IMR-90 (cell line): Measurements from ENCODE around the gene RADIL. TPM values are rescaled to one million over a fixed set of nuclear protein-coding genes. Genes with fewer than 3 reads are reported as not detected.
A peak's percentile ranks its signal among the peaks of the same experiment; 100 is the strongest.

ENCODE experiments used
- ATAC-seq: fragments of 200-7000 bp; cut with Tn5 transposase; 2 replicates; pipeline ENCODE4 v1.9.1; 2020; ENCODE audit warnings: low read depth, mild to moderate bottlenecking, moderate library complexity
- BruUV-seq: library from RNA; stranded (reverse); fragments of 400-500 nt; replicated peaks from 2 replicates; lab custom pipeline; 2021; lab: Mats Ljungman, UMichigan
- CTCF ChIA-PET: fragments of 300-600 bp; formaldehyde crosslinking; extraction: SDS; loops from one replicate; lab custom pipeline; 2021; ENCODE audit warnings: antibody characterized with exemption; lab: Yijun Ruan, JAX
- POLR2A ChIA-PET: fragments of 300-600 bp; sonication (Branson Sonifier 250); formaldehyde crosslinking; loops from one replicate; lab custom pipeline; 2022; ENCODE audit warnings: antibody characterized with exemption; ENCODE audit not compliant: unreplicated experiment; lab: Charles Lee
- DNase-seq: peaks from one replicate; pipeline ENCODE4 v3.0.0; 2013
- H2AFZ ChIP-seq: replicated peaks from 2 replicates; pipeline ENCODE3; 2013; ENCODE audit warnings: low read length, mild to moderate bottlenecking; ENCODE audit not compliant: poor library complexity
- H2AK5ac ChIP-seq: 2 replicates; pipeline ENCODE4 v1.6.1; 2013; ENCODE audit warnings: low read depth, low read length, inconsistent platforms
- H2AK9ac ChIP-seq: replicated peaks from 2 replicates; pipeline ENCODE3; 2013; ENCODE audit warnings: mild to moderate bottlenecking, low read depth, low read length, moderate library complexity; ENCODE audit not compliant: poor library complexity
- H2BK120ac ChIP-seq: 2 replicates; pipeline ENCODE4 v1.6.1; 2013; ENCODE audit warnings: low read depth, low read length, inconsistent platforms
- H2BK15ac ChIP-seq: 3 replicates; pipeline ENCODE4 v1.6.1; 2013; ENCODE audit warnings: low read depth, low read length, inconsistent platforms
- H2BK20ac ChIP-seq: 2 replicates; pipeline ENCODE4 v1.6.1; 2013; ENCODE audit warnings: low read depth, mild to moderate bottlenecking, inconsistent platforms, low read length, moderate library complexity
- H2BK5ac ChIP-seq: 2 replicates; pipeline ENCODE4 v1.6.1; 2013; ENCODE audit warnings: mild to moderate bottlenecking, low read depth, low read length, inconsistent platforms; ENCODE audit not compliant: poor library complexity, severe bottlenecking
- H3K14ac ChIP-seq: replicated peaks from 2 replicates; pipeline ENCODE4 v1.6.1; 2013; ENCODE audit warnings: low read depth, low read length, inconsistent platforms
- H3K18ac ChIP-seq: 2 replicates; pipeline ENCODE4 v1.6.1; 2013; ENCODE audit warnings: low read depth, low read length, control low read depth
- H3K23ac ChIP-seq: 2 replicates; pipeline ENCODE4 v1.6.1; 2013; ENCODE audit warnings: low read depth, low read length, inconsistent platforms
- H3K27ac ChIP-seq: 2 replicates; pipeline ENCODE4 v1.5.1; 2013; ENCODE audit warnings: mild to moderate bottlenecking, control low read depth, low read length; ENCODE audit not compliant: insufficient read depth
- H3K27me3 ChIP-seq: 2 replicates; pipeline ENCODE4 v1.6.1; 2013; ENCODE audit warnings: low read length; ENCODE audit not compliant: control insufficient read depth, insufficient read depth
- H3K36me3 ChIP-seq: 2 replicates; pipeline ENCODE4 v1.6.1; 2013; ENCODE audit warnings: low read length, mixed read lengths; ENCODE audit not compliant: control insufficient read depth, insufficient read depth
- H3K4ac ChIP-seq: 2 replicates; pipeline ENCODE4 v1.6.1; 2013; ENCODE audit warnings: low read depth, low read length, inconsistent platforms
- H3K4me1 ChIP-seq: 2 replicates; pipeline ENCODE4 v1.6.1; 2013; ENCODE audit warnings: low read length, mixed read lengths; ENCODE audit not compliant: control insufficient read depth, insufficient read depth
- H3K4me2 ChIP-seq: 2 replicates; pipeline ENCODE4 v1.6.1; 2013; ENCODE audit warnings: low read depth, mild to moderate bottlenecking, control low read depth, low read length, moderate library complexity
- H3K4me3 ChIP-seq: 2 replicates; pipeline ENCODE4 v1.5.1; 2013; ENCODE audit warnings: low read depth, mild to moderate bottlenecking, control low read depth, low read length, moderate library complexity; ENCODE audit not compliant: insufficient read depth
- H3K56ac ChIP-seq: 2 replicates; pipeline ENCODE4 v1.6.1; 2013; ENCODE audit warnings: low read length, inconsistent platforms; ENCODE audit not compliant: insufficient read depth; ENCODE audit errors: extremely low read depth
- H3K79me1 ChIP-seq, 2 experiments: 2 replicates each; pipeline ENCODE4 v1.6.1; 2013; ENCODE audit warnings: low read length in 2 of 2, inconsistent platforms in 1 of 2, low read depth in 1 of 2
- H3K9ac ChIP-seq: 2 replicates; pipeline ENCODE4 v1.6.1; 2013; ENCODE audit warnings: low read depth, low read length, control low read depth
- H3K9me1 ChIP-seq: 2 replicates; pipeline ENCODE4 v1.6.1; 2013; ENCODE audit warnings: low read length, inconsistent platforms; ENCODE audit not compliant: insufficient read depth
- H3K9me3 ChIP-seq: 2 replicates; pipeline ENCODE4 v1.6.1; 2013; ENCODE audit warnings: low read length; ENCODE audit not compliant: control insufficient read depth, insufficient read depth
- H4K20me1 ChIP-seq: 2 replicates; pipeline ENCODE4 v1.6.1; 2013; ENCODE audit warnings: low read length, inconsistent platforms; ENCODE audit not compliant: insufficient read depth
- H4K5ac ChIP-seq: 2 replicates; pipeline ENCODE4 v1.6.1; 2013; ENCODE audit warnings: mild to moderate bottlenecking, low read depth, low read length, control low read depth
- H4K8ac ChIP-seq, 2 experiments: 2 replicates each; pipeline ENCODE4 v1.6.1; 2013; ENCODE audit warnings: low read depth in 2 of 2, low read length in 2 of 2, control low read depth in 1 of 2, inconsistent platforms in 1 of 2
- H4K91ac ChIP-seq: 2 replicates; pipeline ENCODE4 v1.6.1; 2013; ENCODE audit warnings: low read depth, low read length, inconsistent platforms; ENCODE audit not compliant: insufficient read depth
- MAFK ChIP-seq: IDR thresholded peaks from 2 replicates; pipeline ENCODE4 v1.6.1; 2012; ENCODE audit warnings: low read depth, low read length, improper control_type of control experiment
- WGBS, 2 experiments: methylation state at CpG; one replicate each; pipeline versions ENCODE4 v1.1.5 to v1.1.7; 2013; ENCODE audit warnings: missing lambda C conversion rate in 2 of 2; ENCODE audit not compliant: insufficient read length in 1 of 2; ENCODE audit errors: extremely low coverage in 2 of 2; 5-methylcytosine and 5-hydroxymethylcytosine counted together
- dilution Hi-C: fragments of 300-500 bp; cut with HindIII; formaldehyde crosslinking; loops from one replicate; pipeline ENCODE4 v1.14.3; 2018; ENCODE audit warnings: low sequenced_read_pairs; ENCODE audit not compliant: unreplicated experiment
- in situ Hi-C: fragments of 300-500 bp; cut with MboI; formaldehyde crosslinking; loops from 3 replicates; pipeline ENCODE4 v1.14.3; 2019; ENCODE audit warnings: low sequenced_read_pairs, inconsistent platforms, mixed read lengths
- intact Hi-C: fragments of 100-400 bp; cut with micrococcal nuclease; formaldehyde crosslinking; loops from 2 replicates; pipeline ENCODE4 v1.10.0; 2022
- polyA plus RNA-seq, 3 experiments: library from polyadenylated mRNA; depleted of rRNA; stranded (reverse); fragments of >200 nt; gene quantifications; 2 replicates each; pipeline ENCODE4 v1.2.3, GENCODE V29; 2012; ENCODE audit warnings: low replicate concordance in 1 of 3
- total RNA-seq: library from RNA; depleted of rRNA; stranded (reverse); fragments of >200 nt; gene quantifications from 2 replicates; pipeline ENCODE4 v1.2.3, GENCODE V29; 2012

The RADIL gene
- total and polyA plus RNA-seq, 2 of the 4 experiments (the other 2 are of a cell fraction) = 0.18 to 0.48 TPM

DNA sequence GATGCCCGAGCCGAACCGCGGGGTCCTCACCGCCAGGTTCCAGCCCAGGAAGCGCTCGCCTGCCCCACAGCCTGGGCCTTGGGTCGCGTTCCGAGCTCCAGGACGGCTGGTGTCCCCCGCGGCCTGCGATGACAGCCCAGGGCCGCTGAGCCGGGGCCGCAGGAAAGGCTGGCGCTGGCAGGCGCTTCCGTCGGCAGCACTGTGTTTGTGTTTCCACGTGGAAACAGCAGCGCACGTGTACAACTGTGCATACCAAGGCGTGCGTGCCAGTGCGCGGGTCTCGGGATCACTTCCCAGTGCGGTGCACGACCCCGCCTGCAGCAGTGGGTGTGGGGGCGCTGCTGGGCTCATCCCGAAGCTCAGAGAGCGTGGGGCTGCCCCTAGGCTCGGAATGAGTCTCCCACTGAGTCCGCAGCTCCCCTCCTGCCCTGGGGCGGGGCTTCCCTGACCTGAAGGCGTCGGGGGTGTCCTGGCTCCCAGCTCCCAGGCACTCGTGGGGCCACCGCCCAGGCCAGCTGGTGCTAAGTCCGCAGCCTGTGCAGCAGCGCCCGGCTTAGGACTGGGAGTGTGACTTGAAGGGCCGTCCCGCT lies 90.9 kb downstream of the RADIL start:
- intact Hi-C loops (no loop called here), dilution Hi-C loops (no loop called here), in situ Hi-C loops (no loop called here)
- Histone ChIP-seq H2AK5ac (no peak overlapping the region), H3K36me3 (peaks cover 44% of the 10 kb centered on the region), H3K79me1 (no peaks in the 10 kb centered on the region), H2BK15ac (no peak overlapping the region), H3K4me3 (no peak overlapping the region), H2BK120ac (no peak overlapping the region), H4K5ac (no peak overlapping the region), H3K4ac (no peak overlapping the region), H3K23ac (no peak overlapping the region), H3K9ac (no peak overlapping the region), H2BK20ac (no peak overlapping the region), H3K9me3 (no peaks in the 10 kb centered on the region), H3K14ac (no peak overlapping the region), H3K27me3 (no peaks in the 10 kb centered on the region), H3K18ac (no peak overlapping the region), H2AFZ (peak overlapping the region; percentile 32), H3K4me2 (no peak overlapping the region), H4K91ac (no peak overlapping the region), H2BK5ac (no peak overlapping the region), H4K8ac (no peak overlapping the region), H3K4me1 (no peaks in the 10 kb centered on the region), H3K27ac (no peak overlapping the region), H3K9me1 (0 out of 2 replicates have a peak, but pooled peaks cover 3% of the 10 kb centered on the region), H3K56ac (no peak overlapping the region), H2AK9ac (peak overlapping the region; percentile 28), H4K20me1 (no peaks in the 10 kb centered on the region)
- ATAC-seq (no peak; the same call in 1 of the 2 replicates), DNase-seq (no peak)
- 61% methylated on average over 32 of the region's 47 CpGs; no CpG with 5 or more reads in 1 of the 2 experiments for WGBS, 2 experiments
- BruUV-seq = no TSS peak
- TF ChIP-seq MAFK = no peak
- CTCF ChIA-PET = interaction anchor here (0.9 kb wide), 1 partner anchor 17 kb away, joined by 3 read pairs; the partner anchor contains the start of gene AP5Z1
- POLR2A ChIA-PET = interaction anchor here (0.5 to 0.6 kb wide), 2 partner anchors 14 to 106 kb away, joined by 4 read pairs; no protein-coding TSS in a partner anchor
